Measurements from ENCODE around the gene ACBD3. TPM values are rescaled to one million over a fixed set of nuclear protein-coding genes. Genes with fewer than 3 reads are reported as not detected.

Gene ACBD3
- total RNA-seq, 1 experiment from 2014 or later, result 39.2 TPM

GRCh38 chr1:226100436-226101391 lies 85.8 kb downstream of the ACBD3 start:
- no peak for DNase-seq (ENCODE audit: low read depth)
- in situ Hi-C loops (cut with HindIII; ENCODE audit: low pct_unique_long_range_greater_than_20kb, low sequenced_read_pairs), result no loop called here

- in situ Hi-C loops (cut with HindIII; ENCODE audit: low pct_unique_long_range_greater_than_20kb, low sequenced_read_pairs), result no loop called here
- no peak for DNase-seq (ENCODE audit: low read depth)
Measured at GRCh38 chr1:226098870-226099835, 87.4 kb downstream of the ACBD3 start.

- no peak for DNase-seq (ENCODE audit: low read depth)
Measured at GRCh38 chr1:226097866-226098625, 88.5 kb downstream of the ACBD3 start.

GRCh38 chr1:226095286-226095685 lies 91.3 kb downstream of the ACBD3 start:
- in situ Hi-C loops (cut with HindIII; ENCODE audit: low pct_unique_long_range_greater_than_20kb, low sequenced_read_pairs), result no loop called here
- no peak for DNase-seq (ENCODE audit: low read depth)

More at GRCh38 chr1:226097866-226098625, 88.5 kb downstream of the ACBD3 start:
- in situ Hi-C loops (cut with HindIII; ENCODE audit: low pct_unique_long_range_greater_than_20kb, low sequenced_read_pairs), result no loop called here

Other genes with a start within 250 kb of the ACBD3 start
- not detected in 2 replicates for gene LEFTY2, start 245.5 kb downstream of the ACBD3 start, total RNA-seq (2014; rRNA removed; shearing (Covaris generic); ENCODE audit: low replicate concordance)
- gene SDE2, start 187.4 kb downstream of the ACBD3 start, total RNA-seq (2014; rRNA removed; shearing (Covaris generic); ENCODE audit: low replicate concordance), result 20.0 and 21.0 TPM in 2 replicates
- gene H3-3A, start 124.0 kb downstream of the ACBD3 start, total RNA-seq (2014; rRNA removed; shearing (Covaris generic); ENCODE audit: low replicate concordance), result 164 and 191 TPM in 2 replicates
- not detected in 2 replicates for gene MIXL1, start 36.9 kb upstream of the ACBD3 start, total RNA-seq (2014; rRNA removed; shearing (Covaris generic); ENCODE audit: low replicate concordance)
- gene LIN9, start 122.4 kb upstream of the ACBD3 start, total RNA-seq (2014; rRNA removed; shearing (Covaris generic); ENCODE audit: low replicate concordance), result 6.7 and 6.8 TPM in 2 replicates
- 147 and 179 TPM in 2 replicates for gene PARP1, start 221.4 kb upstream of the ACBD3 start, total RNA-seq (2014; rRNA removed; shearing (Covaris generic); ENCODE audit: low replicate concordance)

All from Caki2 (cell line).